Measurements from ENCODE around the gene SKI. TPM values are rescaled to one million over a fixed set of nuclear protein-coding genes. Genes with fewer than 3 reads are reported as not detected.
"Not testable (repeated sequence)": the region's sequence is repeated elsewhere in the genome, so short reads cannot be mapped to it uniquely, and the experiment has no call there.

The SKI gene
- total RNA-seq, 2 donors from 2014 or later, result 31.0 to 36.1 TPM

- H3K4me1 ChIP-seq, result no peaks in the 10 kb centered on the region
- no peak for DNase-seq
- no peak for TF ChIP-seq CTCF (IDR thresholded peaks at IDR 0.05)
- H3K36me3 ChIP-seq, result no peaks in the 10 kb centered on the region
- no peak overlapping the region for H3K4me3 ChIP-seq
- H3K27me3 ChIP-seq, result no peaks in the 10 kb centered on the region
- intact Hi-C loops (cut with DNase I), result no loop called here
- H3K27ac ChIP-seq, result no peak overlapping the region
- peak overlapping the region in 1 of 2 donors; percentile 35 for H3K9ac ChIP-seq (ENCODE audit: low read depth in 2 of 2, low read length in 2 of 2)
- H3K9me3 ChIP-seq, result no peaks in the 10 kb centered on the region
Observed at GRCh38 chr1:2331200-2331544, 103.1 kb downstream of the SKI start.

GRCh38 chr1:2331580-2331979 is 103.5 kb downstream of the SKI start:
- H3K9ac ChIP-seq (ENCODE audit: low read depth in 2 of 2, low read length in 2 of 2); H3K4me1 ChIP-seq; H3K27me3 ChIP-seq; H3K36me3 ChIP-seq; DNase-seq; intact Hi-C loops (cut with DNase I); H3K9me3 ChIP-seq; H3K4me3 ChIP-seq; H3K27ac ChIP-seq: not testable (repeated sequence)

- Histone ChIP-seq H3K4me3 (no peak overlapping the region), H3K9me3 (no peaks in the 10 kb centered on the region), H3K27me3 (no peaks in the 10 kb centered on the region), H3K36me3 (no peaks in the 10 kb centered on the region), H3K27ac (no peak overlapping the region), H3K4me1 (no peaks in the 10 kb centered on the region), H3K9ac (ENCODE audit: low read depth in 2 of 2, low read length in 2 of 2) (no peak overlapping the region)
- DNase-seq, result no peak
- intact Hi-C loops (cut with DNase I), result no loop called here
- TF ChIP-seq CTCF (IDR thresholded peaks at IDR 0.05), result no peak
Observed at GRCh38 chr1:2334366-2334765, 106.2 kb downstream of the SKI start.

- Histone ChIP-seq H3K36me3 (no peaks in the 10 kb centered on the region), H3K9ac (ENCODE audit: low read depth in 2 of 2, low read length in 2 of 2) (no peak overlapping the region), H3K27ac (no peak overlapping the region), H3K4me3 (no peak overlapping the region), H3K27me3 (no peaks in the 10 kb centered on the region), H3K9me3 (no peaks in the 10 kb centered on the region), H3K4me1 (no peaks in the 10 kb centered on the region)
- no peak for TF ChIP-seq CTCF (IDR thresholded peaks at IDR 0.05)
- DNase-seq, result no peak
- intact Hi-C loops (cut with DNase I), result no loop called here
Observed at GRCh38 chr1:2334883-2335534, 106.9 kb downstream of the SKI start.

- Histone ChIP-seq H3K9me3 (no peaks in the 10 kb centered on the region), H3K27me3 (no peaks in the 10 kb centered on the region), H3K36me3 (no peaks in the 10 kb centered on the region), H3K9ac (ENCODE audit: low read depth in 2 of 2, low read length in 2 of 2) (no peak overlapping the region), H3K4me1 (no peaks in the 10 kb centered on the region), H3K4me3 (no peak overlapping the region), H3K27ac (no peak overlapping the region)
- intact Hi-C loops (cut with DNase I), result no loop called here
- no peak for DNase-seq
- no peak for TF ChIP-seq CTCF (IDR thresholded peaks at IDR 0.05)
Observed at GRCh38 chr1:2335721-2336455, 107.8 kb downstream of the SKI start.

GRCh38 chr1:2336499-2336898 is 108.4 kb downstream of the SKI start:
- no peak overlapping the region for H3K9ac ChIP-seq (ENCODE audit: low read depth in 2 of 2, low read length in 2 of 2)
- no peak for DNase-seq
- TF ChIP-seq CTCF (IDR thresholded peaks at IDR 0.05), result no peak

More at GRCh38 chr1:2336499-2336898, 108.4 kb downstream of the SKI start:
- Histone ChIP-seq H3K36me3 (no peaks in the 10 kb centered on the region), H3K4me1 (no peaks in the 10 kb centered on the region), H3K27me3 (no peaks in the 10 kb centered on the region), H3K4me3 (no peak overlapping the region), H3K27ac (no peak overlapping the region), H3K9me3 (no peaks in the 10 kb centered on the region)
- intact Hi-C loops (cut with DNase I), result no loop called here
